Neural cell (in vitro differentiated cells): ENCODE data around the gene COX6B2. TPM values are rescaled to one million over a fixed set of nuclear protein-coding genes. Genes with fewer than 3 reads are reported as not detected.

ENCODE experiments used
- H2AFZ ChIP-seq: fragments of 200-600, 300-800 bp; sonication (generic), shearing (Covaris generic); 2 replicates; pipeline ENCODE4 v1.6.0; 2014; ENCODE audit warnings: low read depth, mild to moderate bottlenecking, antibody characterized with exemption, low read length, moderate library complexity
- H3F3A ChIP-seq: fragments of 200-600 bp; shearing (Covaris generic); 2 replicates; pipeline ENCODE4 v1.6.1; 2016; ENCODE audit warnings: mild to moderate bottlenecking, moderate library complexity, mixed read lengths, antibody characterized with exemption, low read length; ENCODE audit not compliant: insufficient read depth, poor library complexity, severe bottlenecking
- H3K27ac ChIP-seq: fragments of 200-600, 300-800 bp; sonication (generic), shearing (Covaris generic); 2 replicates; pipeline ENCODE4 v1.5.1; 2014; ENCODE audit warnings: mild to moderate bottlenecking, low read length, moderate library complexity
- H3K27me3 ChIP-seq: fragments of 300-800, 200-600 bp; sonication (generic), shearing (Covaris generic); 2 replicates; pipeline ENCODE4 v1.6.0; 2014; ENCODE audit warnings: mild to moderate bottlenecking, low read depth, low read length, moderate library complexity; ENCODE audit not compliant: insufficient read depth
- H3K36me3 ChIP-seq: fragments of 300-800, 200-600 bp; sonication (generic), shearing (Covaris generic); 2 replicates; pipeline ENCODE4 v1.5.1; 2014; ENCODE audit warnings: mild to moderate bottlenecking, antibody characterized with exemption, low read length, moderate library complexity; ENCODE audit not compliant: insufficient read depth
- H3K4me2 ChIP-seq: fragments of 300-800, 200-600 bp; sonication (generic), shearing (Covaris generic); 2 replicates; pipeline ENCODE4 v1.6.0; 2014; ENCODE audit warnings: mild to moderate bottlenecking, low read length
- H3K4me3 ChIP-seq: fragments of 300-800, 200-600 bp; sonication (generic), shearing (Covaris generic); 2 replicates; pipeline ENCODE4 v1.5.1; 2014; ENCODE audit warnings: mild to moderate bottlenecking, low read length, moderate library complexity
- H3K79me2 ChIP-seq: fragments of 200-600 bp; shearing (Covaris generic); replicated peaks from 2 replicates; pipeline ENCODE4 v1.6.0; 2014; ENCODE audit warnings: mild to moderate bottlenecking, low read length, moderate library complexity; ENCODE audit not compliant: insufficient read depth
- H3K9ac ChIP-seq: fragments of 300-800, 200-600 bp; sonication (generic), shearing (Covaris generic); 2 replicates; pipeline ENCODE4 v1.6.1; 2016; ENCODE audit warnings: mild to moderate bottlenecking, low read length, mixed read lengths
- H3K9me2 ChIP-seq: fragments of 200-600 bp; shearing (Covaris generic); 2 replicates; pipeline ENCODE4 v1.6.1; 2016; ENCODE audit warnings: mild to moderate bottlenecking, low read length, mixed read lengths; ENCODE audit not compliant: insufficient read depth
- H3K9me3 ChIP-seq: fragments of 200-600, 300-800 bp; sonication (generic), shearing (Covaris generic); 2 replicates; pipeline ENCODE4 v1.6.1; 2016; ENCODE audit warnings: mild to moderate bottlenecking, mixed run types, low read length, moderate library complexity, mixed read lengths
- H4K20me1 ChIP-seq: fragments of 200-600 bp; shearing (Covaris generic); 2 replicates; pipeline ENCODE4 v1.6.1; 2016; ENCODE audit warnings: mild to moderate bottlenecking, mixed run types; ENCODE audit not compliant: insufficient read depth
- EP300 ChIP-seq: fragments of 450-650 bp; conservative IDR thresholded peaks from 2 replicates; pipeline ENCODE4 v1.6.1; 2014; ENCODE audit warnings: antibody characterized with exemption, mild to moderate bottlenecking, moderate library complexity; ENCODE audit not compliant: poor library complexity, severe bottlenecking
- MXI1 ChIP-seq: fragments of 450-650 bp; conservative IDR thresholded peaks from 2 replicates; pipeline ENCODE4 v1.6.1; 2014; ENCODE audit warnings: antibody characterized with exemption, mild to moderate bottlenecking; ENCODE audit not compliant: poor library complexity, severe bottlenecking
- POLR2AphosphoS5 ChIP-seq: IDR thresholded peaks from 2 replicates; pipeline ENCODE4 v1.6.1; 2012
- RAD21 ChIP-seq: fragments of 450-650 bp; conservative IDR thresholded peaks from 2 replicates; pipeline ENCODE4 v1.6.1; 2014; ENCODE audit warnings: antibody characterized with exemption, mild to moderate bottlenecking, moderate library complexity
- SMC3 ChIP-seq: fragments of 450-650 bp; conservative IDR thresholded peaks from 2 replicates; pipeline ENCODE4 v1.6.1; 2014; ENCODE audit warnings: antibody characterized with exemption, mild to moderate bottlenecking, moderate library complexity; ENCODE audit not compliant: poor library complexity
- TAF1 ChIP-seq: IDR thresholded peaks from 2 replicates; pipeline ENCODE4 v1.6.1; 2012; ENCODE audit warnings: low read depth
- polyA plus RNA-seq: library from polyadenylated mRNA; depleted of rRNA; stranded (reverse); fragments of >200 nt; gene quantifications from 2 replicates; pipeline ENCODE4 v1.2.3, GENCODE V29; 2014
- TF ChIP-seq, protein P1 (sequence below): fragments of 450-650 bp; IDR thresholded peaks from 2 replicates; pipeline ENCODE4 v1.5.1; 2014; ENCODE audit warnings: antibody characterized with exemption, mild to moderate bottlenecking, moderate library complexity; ENCODE audit not compliant: poor library complexity, severe bottlenecking
- TF ChIP-seq, protein P2 (sequence below): IDR thresholded peaks from 2 replicates; pipeline ENCODE4 v1.6.1; 2012; ENCODE audit warnings: borderline replicate concordance

COX6B2 gene
- polyA plus RNA-seq, 1 donor from 2014 or later, result 0.17 TPM

DNA sequence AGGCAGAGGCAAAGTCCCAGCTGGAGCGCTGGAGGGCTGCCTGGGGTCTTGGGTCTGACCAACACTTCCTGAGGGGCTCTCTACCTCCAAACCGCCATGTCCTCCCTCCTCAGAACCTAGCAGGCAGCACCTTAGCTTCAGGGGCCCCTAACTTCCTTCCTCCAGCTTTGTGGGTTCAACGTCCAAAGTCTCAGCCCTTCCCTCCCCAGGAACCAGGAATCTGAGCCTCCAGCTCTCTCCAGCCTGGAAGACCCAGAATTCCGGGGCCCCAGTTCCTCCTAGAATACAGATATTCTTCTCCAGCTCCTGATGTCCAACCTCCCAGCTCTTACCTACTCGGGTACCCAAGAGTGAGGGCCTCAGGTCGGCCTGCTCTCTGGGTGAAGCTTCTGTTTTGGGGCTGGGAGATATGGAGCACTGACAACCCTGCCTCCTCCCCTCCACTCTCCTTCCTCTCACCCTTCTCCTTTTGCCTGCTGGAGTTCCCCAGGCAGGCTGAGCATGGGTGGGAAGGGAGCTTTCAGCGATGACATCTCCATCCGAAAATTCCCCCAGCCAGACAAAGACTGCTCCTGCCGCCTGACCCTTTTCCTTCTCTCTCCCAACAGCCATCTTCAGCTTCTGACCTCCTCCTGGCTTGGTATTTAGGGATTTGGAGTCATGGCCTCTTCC is 32.9 kb downstream of the COX6B2 start:
- Histone ChIP-seq H3K9me2 (no peaks in the 10 kb centered on the region), H3K27me3 (no peaks in the 10 kb centered on the region), H2AFZ (no peak overlapping the region), H3K36me3 (no peaks in the 10 kb centered on the region), H3K79me2 (no peaks in the 10 kb centered on the region), H3K9ac (no peak overlapping the region), H3K27ac (no peak overlapping the region), H3K9me3 (no peaks in the 10 kb centered on the region), H3K4me2 (no peak overlapping the region), H4K20me1 (no peaks in the 10 kb centered on the region), H3F3A (no peaks in the 10 kb centered on the region), H3K4me3 (no peak overlapping the region)
- TF ChIP-seq, protein P1, sequence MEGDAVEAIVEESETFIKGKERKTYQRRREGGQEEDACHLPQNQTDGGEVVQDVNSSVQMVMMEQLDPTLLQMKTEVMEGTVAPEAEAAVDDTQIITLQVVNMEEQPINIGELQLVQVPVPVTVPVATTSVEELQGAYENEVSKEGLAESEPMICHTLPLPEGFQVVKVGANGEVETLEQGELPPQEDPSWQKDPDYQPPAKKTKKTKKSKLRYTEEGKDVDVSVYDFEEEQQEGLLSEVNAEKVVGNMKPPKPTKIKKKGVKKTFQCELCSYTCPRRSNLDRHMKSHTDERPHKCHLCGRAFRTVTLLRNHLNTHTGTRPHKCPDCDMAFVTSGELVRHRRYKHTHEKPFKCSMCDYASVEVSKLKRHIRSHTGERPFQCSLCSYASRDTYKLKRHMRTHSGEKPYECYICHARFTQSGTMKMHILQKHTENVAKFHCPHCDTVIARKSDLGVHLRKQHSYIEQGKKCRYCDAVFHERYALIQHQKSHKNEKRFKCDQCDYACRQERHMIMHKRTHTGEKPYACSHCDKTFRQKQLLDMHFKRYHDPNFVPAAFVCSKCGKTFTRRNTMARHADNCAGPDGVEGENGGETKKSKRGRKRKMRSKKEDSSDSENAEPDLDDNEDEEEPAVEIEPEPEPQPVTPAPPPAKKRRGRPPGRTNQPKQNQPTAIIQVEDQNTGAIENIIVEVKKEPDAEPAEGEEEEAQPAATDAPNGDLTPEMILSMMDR, result no peak
- TF ChIP-seq SMC3 (no peak), TAF1 (no peak), RAD21 (no peak), EP300 (no peak), MXI1 (no peak), POLR2AphosphoS5 (no peak)
- TF ChIP-seq, protein P2, sequence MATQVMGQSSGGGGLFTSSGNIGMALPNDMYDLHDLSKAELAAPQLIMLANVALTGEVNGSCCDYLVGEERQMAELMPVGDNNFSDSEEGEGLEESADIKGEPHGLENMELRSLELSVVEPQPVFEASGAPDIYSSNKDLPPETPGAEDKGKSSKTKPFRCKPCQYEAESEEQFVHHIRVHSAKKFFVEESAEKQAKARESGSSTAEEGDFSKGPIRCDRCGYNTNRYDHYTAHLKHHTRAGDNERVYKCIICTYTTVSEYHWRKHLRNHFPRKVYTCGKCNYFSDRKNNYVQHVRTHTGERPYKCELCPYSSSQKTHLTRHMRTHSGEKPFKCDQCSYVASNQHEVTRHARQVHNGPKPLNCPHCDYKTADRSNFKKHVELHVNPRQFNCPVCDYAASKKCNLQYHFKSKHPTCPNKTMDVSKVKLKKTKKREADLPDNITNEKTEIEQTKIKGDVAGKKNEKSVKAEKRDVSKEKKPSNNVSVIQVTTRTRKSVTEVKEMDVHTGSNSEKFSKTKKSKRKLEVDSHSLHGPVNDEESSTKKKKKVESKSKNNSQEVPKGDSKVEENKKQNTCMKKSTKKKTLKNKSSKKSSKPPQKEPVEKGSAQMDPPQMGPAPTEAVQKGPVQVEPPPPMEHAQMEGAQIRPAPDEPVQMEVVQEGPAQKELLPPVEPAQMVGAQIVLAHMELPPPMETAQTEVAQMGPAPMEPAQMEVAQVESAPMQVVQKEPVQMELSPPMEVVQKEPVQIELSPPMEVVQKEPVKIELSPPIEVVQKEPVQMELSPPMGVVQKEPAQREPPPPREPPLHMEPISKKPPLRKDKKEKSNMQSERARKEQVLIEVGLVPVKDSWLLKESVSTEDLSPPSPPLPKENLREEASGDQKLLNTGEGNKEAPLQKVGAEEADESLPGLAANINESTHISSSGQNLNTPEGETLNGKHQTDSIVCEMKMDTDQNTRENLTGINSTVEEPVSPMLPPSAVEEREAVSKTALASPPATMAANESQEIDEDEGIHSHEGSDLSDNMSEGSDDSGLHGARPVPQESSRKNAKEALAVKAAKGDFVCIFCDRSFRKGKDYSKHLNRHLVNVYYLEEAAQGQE, result no peak

DNA sequence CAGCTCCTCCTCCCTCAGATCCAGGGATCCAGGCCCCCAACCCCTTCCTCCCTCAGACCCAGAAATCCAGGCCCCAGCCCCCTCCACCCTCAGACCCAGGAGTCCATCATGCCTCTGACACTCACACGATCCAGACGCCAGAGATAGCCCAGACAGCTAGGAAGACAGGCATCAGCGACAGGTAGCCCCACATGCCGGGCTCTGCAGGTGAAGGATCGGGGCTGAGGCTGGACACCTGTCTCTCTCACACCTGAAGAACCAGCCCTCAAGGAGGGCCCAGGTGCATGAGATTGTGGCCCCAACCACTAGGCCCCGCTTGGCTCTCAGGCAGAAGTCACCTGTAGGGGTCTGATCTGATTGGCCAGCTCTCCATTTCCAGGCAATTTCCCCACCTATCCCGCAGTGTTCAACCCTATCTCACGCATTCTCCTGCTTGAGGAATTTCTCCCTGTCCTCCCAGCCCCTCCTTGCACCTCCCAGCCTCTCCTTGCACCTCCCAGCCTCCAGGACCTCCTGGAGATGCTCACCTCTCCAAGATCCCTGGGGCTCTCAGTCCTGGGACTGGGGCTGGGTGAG is 33.6 kb downstream of the COX6B2 start:
- Histone ChIP-seq H3K4me3 (no peak overlapping the region), H4K20me1 (no peaks in the 10 kb centered on the region), H3K9ac (no peak overlapping the region), H3K79me2 (no peaks in the 10 kb centered on the region), H3K27me3 (no peaks in the 10 kb centered on the region), H2AFZ (no peak overlapping the region), H3K9me3 (no peaks in the 10 kb centered on the region), H3K9me2 (no peaks in the 10 kb centered on the region), H3K36me3 (no peaks in the 10 kb centered on the region), H3K27ac (no peak overlapping the region), H3F3A (no peaks in the 10 kb centered on the region), H3K4me2 (no peak overlapping the region)
- TF ChIP-seq SMC3 (no peak), TAF1 (no peak)
